Measurements from ENCODE around the gene FAM53A.

FAM53A gene

DNA sequence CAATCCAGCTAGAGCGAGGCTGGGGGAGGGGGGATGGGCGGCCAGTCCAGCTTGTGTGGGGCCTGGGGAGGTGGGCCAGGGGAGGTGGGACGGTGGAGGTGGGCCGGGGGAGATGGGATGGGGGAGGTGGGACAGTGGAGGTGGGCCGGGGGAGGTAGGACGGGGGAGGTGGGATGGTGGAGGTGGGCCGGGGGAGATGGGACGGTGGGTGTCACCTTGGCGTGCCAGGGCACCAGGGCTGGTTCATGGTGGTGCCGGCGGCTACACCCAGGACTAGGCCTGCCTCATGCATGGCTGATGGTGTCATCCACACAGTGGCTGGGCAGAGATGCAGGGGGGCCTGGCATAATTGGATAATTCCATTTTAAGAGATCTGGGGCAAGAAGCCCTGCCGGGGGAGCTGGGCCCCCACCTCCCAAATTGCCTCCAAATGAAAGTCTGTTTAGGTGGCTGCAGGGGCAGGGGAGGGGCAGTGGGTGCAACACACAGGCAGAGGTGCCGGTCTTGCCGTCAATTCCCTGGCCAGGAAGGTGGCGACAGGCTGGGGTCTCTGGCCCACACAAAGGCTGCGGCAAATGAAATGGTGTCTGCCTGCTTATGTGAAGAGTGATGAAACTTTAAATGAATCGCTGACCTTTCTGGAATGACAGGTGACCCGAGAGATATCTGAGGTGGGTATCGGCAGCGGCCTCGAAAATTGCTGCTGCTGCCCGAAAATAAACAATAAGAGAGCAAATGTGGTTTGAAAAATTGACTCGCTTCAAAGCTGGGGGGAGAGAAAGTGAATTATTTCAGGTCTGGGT is 82.1 kb downstream of the FAM53A start:
- no peak for DNase-seq

- DNase-seq = no peak
These were observed 82.6 kb downstream of the FAM53A start for GRCh38 chr4:1601533-1601835.

GRCh38 chr4:1600811-1601532 is 83.1 kb downstream of the FAM53A start:
- no peak for DNase-seq

DNA sequence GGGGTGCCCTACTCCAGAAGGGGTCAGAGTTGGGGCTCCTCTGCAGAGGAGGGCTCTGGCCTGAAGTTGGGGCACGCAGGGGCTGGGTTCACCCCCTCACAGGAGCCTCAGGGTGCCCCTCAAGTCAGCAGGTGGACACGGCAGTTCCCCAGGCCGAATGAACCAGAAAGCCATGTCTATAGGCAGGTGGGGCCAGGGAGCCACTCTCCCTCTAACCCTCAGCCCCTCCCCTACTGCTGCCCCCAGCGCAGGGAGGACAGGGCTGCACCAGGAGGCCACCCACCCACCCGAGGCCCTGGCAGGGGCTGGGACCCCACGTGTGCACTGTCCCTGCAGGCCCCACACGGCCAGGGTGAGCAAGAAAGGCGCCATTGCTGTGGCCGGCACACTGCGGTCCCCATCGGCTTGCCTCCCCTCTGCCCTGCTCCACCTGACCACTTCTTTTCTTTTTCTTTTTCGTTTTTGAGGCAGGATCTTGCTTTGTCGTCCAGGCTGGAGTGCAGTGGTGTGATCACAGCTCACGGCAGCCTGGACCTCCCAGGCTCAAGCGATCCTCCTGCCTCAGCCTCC is 83.8 kb downstream of the FAM53A start:
- DNase-seq = no peak

- DNase-seq = no peak
These were observed 84.5 kb downstream of the FAM53A start for GRCh38 chr4:1599491-1600210.

DNA sequence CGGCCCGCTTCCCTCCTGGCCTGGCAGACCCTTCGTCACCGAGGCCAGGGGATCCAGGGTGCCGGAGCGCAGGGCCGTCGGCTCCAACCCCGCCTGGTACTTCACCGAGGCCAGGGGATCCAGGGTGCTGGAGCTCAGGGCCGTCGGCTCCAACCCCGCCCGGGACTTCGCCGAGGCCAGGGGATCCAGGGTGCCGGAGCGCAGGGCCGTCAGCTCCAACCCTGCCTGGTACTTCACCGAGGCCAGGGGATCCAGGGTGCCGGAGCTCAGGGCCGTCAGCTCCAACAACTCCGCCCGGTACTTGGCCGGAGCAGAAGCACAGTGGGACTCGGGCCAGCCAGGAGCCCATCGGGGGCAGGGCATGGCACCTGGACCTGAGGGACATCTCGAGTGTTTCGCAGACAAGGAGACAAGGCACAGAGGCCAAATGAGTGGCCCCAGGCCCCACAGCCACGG is 85.1 kb downstream of the FAM53A start:
- no peak for DNase-seq

- no peak for DNase-seq
These were observed 85.7 kb downstream of the FAM53A start for GRCh38 chr4:1598206-1599025.

DNA sequence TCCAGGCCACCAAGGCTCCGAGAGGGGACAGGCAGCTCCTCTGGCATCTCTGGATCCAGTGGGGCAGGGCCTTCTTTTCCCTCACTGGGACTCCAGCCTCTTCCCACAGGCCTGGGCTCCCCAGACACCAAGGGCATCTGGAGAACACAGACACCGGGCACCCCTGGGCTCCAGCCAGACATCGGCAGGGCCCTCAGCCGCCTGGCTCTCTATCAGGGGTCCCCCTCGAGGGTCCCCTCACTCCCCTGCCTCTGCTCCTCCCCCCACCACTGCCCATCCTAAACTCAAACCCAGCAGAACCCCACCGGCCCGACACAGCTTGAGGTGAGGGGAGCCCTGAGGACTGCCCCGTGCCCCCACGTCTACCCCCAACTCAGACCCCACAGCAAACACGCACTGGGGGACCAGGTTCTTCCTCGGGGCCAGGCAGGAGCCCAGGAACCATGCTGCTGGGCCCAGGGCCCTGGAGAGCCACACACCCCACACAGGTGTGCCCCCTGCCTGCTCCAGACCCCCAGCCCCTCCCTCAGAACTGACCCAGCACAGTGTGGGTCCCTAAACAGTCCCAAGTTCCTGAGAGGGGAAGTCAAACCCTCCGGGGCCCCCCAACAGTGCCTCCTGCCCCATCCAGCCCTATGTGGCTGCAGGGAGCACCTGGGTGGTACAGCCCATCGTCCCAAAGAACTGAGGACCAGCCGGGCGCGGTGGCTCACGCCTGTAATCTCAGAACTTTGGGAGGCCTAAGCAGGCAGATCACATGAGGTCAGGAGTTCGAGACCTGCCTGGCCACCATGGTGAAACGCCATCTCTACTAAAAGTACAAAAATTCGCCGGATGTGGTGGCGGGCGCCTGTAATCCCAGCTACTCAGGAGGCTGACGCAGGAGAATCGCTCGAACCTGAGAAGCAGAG is 86.8 kb downstream of the FAM53A start:
- DNase-seq = no peak

DNA sequence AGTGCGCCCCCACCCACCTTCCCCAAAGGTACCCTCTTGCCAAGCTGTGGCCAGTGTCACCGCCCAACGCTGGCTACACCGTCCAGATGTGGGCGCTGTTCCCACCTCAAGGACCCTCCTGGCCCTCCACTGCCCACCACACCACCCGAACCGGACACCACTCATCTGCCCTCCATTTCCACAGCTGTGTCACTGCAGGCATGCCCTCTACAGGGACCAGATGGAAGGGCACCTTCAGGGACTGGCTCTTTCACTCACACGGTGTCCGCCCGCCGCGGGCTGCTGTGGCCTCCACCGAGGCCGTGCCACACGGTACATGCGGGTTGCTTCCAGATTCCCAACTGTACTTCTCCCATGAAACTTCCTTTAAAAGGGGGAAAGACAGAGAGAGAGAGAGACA is 87.7 kb downstream of the FAM53A start:
- no peak for DNase-seq

- DNase-seq = no peak
These were observed 88.3 kb downstream of the FAM53A start for GRCh38 chr4:1595789-1596325.

DNA sequence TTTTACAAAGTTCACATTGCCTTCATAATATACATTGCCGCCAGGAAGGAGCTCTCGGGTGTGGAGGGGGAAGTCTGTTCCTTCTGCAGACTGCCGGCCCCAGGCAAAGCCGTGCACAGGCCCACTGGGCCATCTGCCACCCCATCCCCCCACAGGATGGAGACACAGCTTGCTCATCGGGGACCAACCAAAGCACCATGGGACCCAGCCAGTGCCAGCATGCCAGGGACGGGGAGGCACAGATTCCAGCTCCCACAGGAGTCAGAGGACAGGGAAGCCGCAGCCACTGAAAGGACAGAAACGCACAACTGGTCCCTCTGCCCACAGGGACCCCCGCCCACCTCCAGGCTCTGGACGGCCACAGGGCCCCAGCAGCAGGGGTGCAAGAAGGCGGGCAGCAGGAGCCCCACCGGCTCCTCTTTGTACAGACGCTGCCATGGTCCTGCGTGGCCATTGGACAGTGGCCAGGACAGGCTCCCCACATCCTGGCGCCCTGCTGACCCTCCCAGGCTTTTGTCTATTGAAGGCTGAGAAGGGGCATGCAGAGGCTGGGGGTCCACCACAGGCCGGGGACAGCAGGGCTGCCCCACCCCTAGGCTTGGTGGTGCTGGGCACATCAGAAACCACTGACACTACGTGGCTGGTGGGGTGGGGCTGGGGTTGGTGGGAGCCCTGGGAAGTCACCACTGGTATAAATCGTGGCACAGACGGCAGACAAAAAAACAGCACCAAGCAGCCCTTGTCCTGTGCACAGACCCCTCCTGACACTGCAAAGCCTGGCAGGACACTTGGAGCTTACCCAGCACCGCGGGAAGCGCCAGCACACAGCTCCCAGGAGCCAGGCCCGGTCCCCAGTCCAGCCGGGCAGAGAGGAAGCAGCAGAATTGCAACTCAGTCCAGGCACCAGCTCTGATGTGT is 89.0 kb downstream of the FAM53A start:
- DNase-seq = no peak

- DNase-seq = no peak
These were observed 90.2 kb downstream of the FAM53A start for GRCh38 chr4:1593881-1594345.

DNA sequence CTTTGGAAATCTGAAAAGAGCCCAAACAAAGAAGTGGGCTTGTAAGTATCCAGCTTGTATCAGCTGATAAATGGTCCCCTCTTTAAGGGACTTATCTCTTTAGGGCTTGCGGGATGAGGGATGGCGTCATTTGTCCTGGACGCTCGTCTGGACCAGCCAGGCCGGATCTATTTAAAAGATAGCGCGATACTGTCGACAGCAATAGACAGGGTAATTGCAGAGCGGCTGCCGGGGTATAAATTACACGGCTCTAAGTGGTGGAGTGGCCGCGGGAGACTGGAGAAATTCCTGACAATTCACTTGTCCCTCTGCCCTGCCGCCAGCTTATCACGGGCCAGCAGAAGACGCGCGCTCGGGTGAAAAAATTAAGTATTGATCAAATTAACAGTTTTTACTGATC is 90.7 kb downstream of the FAM53A start:
- no peak for DNase-seq

- no peak for DNase-seq
These were observed 91.2 kb downstream of the FAM53A start for GRCh38 chr4:1592709-1593417.

DNA sequence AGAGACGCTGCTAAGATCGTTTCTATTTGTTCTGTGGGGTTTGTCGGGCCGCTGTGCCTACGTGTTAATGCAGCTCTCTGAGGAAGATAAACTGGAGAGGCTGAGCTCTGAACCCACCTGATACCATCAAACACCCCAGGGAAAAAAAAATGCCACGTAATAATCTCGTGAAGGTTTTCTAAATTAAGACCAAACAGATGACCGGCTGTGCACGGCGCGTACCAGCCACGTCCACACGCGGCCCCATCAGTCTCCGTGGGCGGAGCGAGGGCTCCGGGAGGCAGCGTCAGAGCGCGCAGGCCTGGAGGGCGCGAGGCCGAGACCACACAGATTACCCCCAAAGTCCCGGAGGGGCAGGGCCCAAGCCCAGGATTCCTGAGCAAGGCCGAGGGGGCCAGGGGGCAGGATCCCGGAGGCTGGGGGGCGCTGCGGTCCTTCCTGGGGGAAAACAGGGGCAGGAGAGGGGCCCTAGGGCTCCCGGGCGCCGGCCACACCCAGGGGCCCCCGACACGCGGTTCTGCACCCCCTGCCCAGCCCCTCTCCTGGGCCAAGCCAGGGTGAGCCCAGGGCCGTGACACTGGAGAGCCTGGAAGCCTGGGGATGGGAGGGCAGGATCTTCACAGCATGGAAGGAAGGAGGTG is 91.9 kb downstream of the FAM53A start:
- DNase-seq = no peak

GRCh38 chr4:1591107-1591506 is 93.0 kb downstream of the FAM53A start:
- DNase-seq = no peak

GRCh38 chr4:1590244-1590643 is 93.9 kb downstream of the FAM53A start:
- no peak for DNase-seq
